ENCODE measurements around the gene B3GAT1. TPM values are rescaled to one million over a fixed set of nuclear protein-coding genes. Genes with fewer than 3 reads are reported as not detected.

Gene B3GAT1
- total and polyA plus RNA-seq, 4 donors: 0.03 to 0.49 (median 0.27) TPM

DNA sequence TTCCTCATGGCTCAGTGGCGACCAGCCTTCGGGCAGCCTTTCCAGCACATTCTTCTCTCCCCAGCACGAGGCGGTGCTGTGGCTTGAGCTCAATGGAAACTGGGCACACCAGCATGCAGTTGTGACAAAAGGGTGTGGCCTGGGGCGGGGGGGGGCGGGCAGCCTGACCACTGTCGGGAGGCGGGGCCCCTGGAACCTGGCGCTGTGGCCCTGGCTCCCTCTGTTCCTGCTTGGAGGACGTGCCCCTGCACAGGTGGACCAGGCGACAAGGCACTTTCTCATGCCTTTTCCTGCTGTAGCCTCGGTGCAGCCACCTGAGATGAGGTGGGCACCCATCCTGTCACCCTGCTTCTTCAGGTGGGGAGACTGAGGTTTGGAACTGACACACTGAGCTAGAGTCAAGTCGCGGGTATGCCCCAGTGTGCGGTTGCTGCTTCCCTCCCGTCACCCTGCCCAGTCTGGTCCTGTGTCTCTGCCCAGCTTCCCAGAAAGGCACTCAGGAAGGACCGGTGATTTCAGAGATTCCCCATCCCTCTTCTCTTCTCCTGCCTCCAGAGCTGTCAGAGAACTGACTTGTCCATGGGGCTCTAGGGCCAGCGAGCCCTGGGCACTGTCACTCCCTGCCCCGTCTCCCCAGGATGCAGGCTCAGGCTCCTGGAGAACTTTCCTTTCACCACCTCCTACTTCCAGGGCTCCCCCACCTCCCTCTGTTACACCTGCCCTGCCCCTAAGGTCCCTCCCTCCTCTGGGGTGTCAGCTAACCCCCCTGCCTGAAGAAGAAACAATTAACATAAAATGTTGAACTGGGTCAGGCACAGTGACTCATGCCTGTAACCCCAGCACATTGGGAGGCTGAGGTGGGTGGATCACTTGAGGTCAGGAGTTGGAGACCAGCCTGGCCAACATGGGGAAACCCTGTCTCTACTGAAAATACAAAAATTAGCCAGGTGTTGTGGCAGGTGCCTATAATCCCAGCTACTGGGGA, 9.9 kb downstream of the B3GAT1 start:
- Histone ChIP-seq H3K4me1 (ENCODE audit: control insufficient read depth in 5 of 5, insufficient read depth in 5 of 5, low read length in 5 of 5) (no peaks in the 10 kb centered on the region), H3K27me3 (ENCODE audit: control insufficient read depth in 3 of 3, insufficient read depth in 3 of 3, low read length in 2 of 3) (no peaks in the 10 kb centered on the region), H3K4me3 (no peak overlapping the region), H3K9me3 (ENCODE audit: control insufficient read depth in 4 of 4, insufficient read depth in 3 of 4, low read length in 3 of 4) (peaks cover 0 to 5% (median 0%) of the 10 kb centered on the region in 4 donors), H3K36me3 (ENCODE audit: control insufficient read depth in 4 of 4, insufficient read depth in 4 of 4, low read length in 4 of 4) (no peaks in the 10 kb centered on the region), H3K9ac (ENCODE audit: insufficient read depth in 1 of 2, low read length in 2 of 2) (no peak overlapping the region), H3K27ac (ENCODE audit: low read depth in 1 of 2, low read length in 1 of 2) (no peak overlapping the region)
- ATAC-seq (ENCODE audit: insufficient read depth, low FRiP score) (no peak), DNase-seq (no peak)
- TF ChIP-seq, protein P1, sequence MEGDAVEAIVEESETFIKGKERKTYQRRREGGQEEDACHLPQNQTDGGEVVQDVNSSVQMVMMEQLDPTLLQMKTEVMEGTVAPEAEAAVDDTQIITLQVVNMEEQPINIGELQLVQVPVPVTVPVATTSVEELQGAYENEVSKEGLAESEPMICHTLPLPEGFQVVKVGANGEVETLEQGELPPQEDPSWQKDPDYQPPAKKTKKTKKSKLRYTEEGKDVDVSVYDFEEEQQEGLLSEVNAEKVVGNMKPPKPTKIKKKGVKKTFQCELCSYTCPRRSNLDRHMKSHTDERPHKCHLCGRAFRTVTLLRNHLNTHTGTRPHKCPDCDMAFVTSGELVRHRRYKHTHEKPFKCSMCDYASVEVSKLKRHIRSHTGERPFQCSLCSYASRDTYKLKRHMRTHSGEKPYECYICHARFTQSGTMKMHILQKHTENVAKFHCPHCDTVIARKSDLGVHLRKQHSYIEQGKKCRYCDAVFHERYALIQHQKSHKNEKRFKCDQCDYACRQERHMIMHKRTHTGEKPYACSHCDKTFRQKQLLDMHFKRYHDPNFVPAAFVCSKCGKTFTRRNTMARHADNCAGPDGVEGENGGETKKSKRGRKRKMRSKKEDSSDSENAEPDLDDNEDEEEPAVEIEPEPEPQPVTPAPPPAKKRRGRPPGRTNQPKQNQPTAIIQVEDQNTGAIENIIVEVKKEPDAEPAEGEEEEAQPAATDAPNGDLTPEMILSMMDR (IDR thresholded peaks at IDR 0.05; ENCODE audit: control extremely low read depth, extremely low read depth): no peak
- WGBS, 2 donors: 64 to 71% methylated on average over 19 of the region's 19 CpGs

DNA sequence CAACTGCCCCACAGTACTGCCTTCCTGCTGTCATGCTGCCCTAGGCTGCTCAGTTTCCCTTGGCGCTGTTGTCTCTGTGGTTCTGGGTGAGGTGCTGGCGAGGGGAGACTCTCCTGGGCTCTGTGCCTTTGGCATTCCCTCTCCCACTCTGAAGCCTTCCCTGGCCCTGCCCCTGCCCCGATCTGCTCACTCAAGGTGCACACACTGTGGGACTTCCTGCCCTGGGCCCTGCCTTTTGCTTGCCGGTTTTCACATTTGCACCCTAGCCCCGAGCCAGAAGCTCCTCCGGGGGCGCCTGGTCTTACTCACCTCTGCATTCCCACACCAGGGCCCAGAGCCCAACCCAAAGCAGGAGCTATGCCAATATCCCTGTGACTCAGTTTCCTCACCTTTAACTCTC, 12.0 kb downstream of the B3GAT1 start:
- Histone ChIP-seq H3K27me3 (ENCODE audit: control insufficient read depth in 3 of 3, insufficient read depth in 3 of 3, low read length in 2 of 3) (no peaks in the 10 kb centered on the region), H3K9me3 (ENCODE audit: control insufficient read depth in 4 of 4, insufficient read depth in 3 of 4, low read length in 3 of 4) (peaks cover 0 to 9% (median 0%) of the 10 kb centered on the region in 4 donors), H3K36me3 (ENCODE audit: control insufficient read depth in 4 of 4, insufficient read depth in 4 of 4, low read length in 4 of 4) (no peaks in the 10 kb centered on the region), H3K4me3 (no peak overlapping the region), H3K9ac (ENCODE audit: insufficient read depth in 1 of 2, low read length in 2 of 2) (no peak overlapping the region), H3K27ac (ENCODE audit: low read depth in 1 of 2, low read length in 1 of 2) (no peak overlapping the region), H3K4me1 (ENCODE audit: control insufficient read depth in 5 of 5, insufficient read depth in 5 of 5, low read length in 5 of 5) (no peaks in the 10 kb centered on the region)
- no peak for ATAC-seq (ENCODE audit: insufficient read depth, low FRiP score)
- WGBS, 2 donors: 82 to 85% methylated on average over 7 of the region's 7 CpGs
- DNase-seq: no peak
- TF ChIP-seq, protein P1 (IDR thresholded peaks at IDR 0.05; ENCODE audit: control extremely low read depth, extremely low read depth): no peak

DNA sequence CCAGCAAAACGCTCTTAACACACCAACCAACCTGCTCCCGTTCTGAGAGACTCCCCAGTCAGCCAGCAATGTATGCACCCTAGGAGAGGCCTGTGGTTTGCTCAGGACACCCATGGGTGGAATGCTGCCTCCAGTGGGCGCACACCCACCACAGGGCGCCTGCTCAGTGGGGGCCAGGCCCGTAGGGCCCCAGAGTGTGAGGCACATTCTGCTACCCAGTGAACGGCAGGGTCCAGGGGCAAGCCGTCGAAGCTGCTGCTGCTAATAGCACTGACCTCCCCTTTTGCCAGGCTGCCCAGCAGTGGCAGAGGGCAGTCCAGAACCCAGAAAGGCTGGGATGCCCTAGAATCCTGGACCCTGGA, 12.8 kb downstream of the B3GAT1 start:
- no peak for ATAC-seq (ENCODE audit: insufficient read depth, low FRiP score)
- 82 to 91% methylated on average over 8 of the region's 8 CpGs for WGBS, 2 donors
- no peak overlapping the region for H3K4me3 ChIP-seq
- H3K27ac ChIP-seq (ENCODE audit: low read depth in 1 of 2, low read length in 1 of 2): no peak overlapping the region
- no peaks in the 10 kb centered on the region for H3K36me3 ChIP-seq (ENCODE audit: control insufficient read depth in 4 of 4, insufficient read depth in 4 of 4, low read length in 4 of 4)
- TF ChIP-seq, protein P1 (IDR thresholded peaks at IDR 0.05; ENCODE audit: control extremely low read depth, extremely low read depth): no peak
- no peak overlapping the region for H3K9ac ChIP-seq (ENCODE audit: insufficient read depth in 1 of 2, low read length in 2 of 2)
- peaks cover 0 to 6% (median 0%) of the 10 kb centered on the region in 4 donors for H3K9me3 ChIP-seq (ENCODE audit: control insufficient read depth in 4 of 4, insufficient read depth in 3 of 4, low read length in 3 of 4)
- no peaks in the 10 kb centered on the region for H3K27me3 ChIP-seq (ENCODE audit: control insufficient read depth in 3 of 3, insufficient read depth in 3 of 3, low read length in 2 of 3)
- H3K4me1 ChIP-seq (ENCODE audit: control insufficient read depth in 5 of 5, insufficient read depth in 5 of 5, low read length in 5 of 5): no peaks in the 10 kb centered on the region
- no peak for DNase-seq
